H1 (cell line): ENCODE data around the gene CDADC1. TPM values are rescaled to one million over a fixed set of nuclear protein-coding genes. Genes with fewer than 3 reads are reported as not detected.
"Not testable (repeated sequence)": the region's sequence is repeated elsewhere in the genome, so short reads cannot be mapped to it uniquely, and the experiment has no call there.

Experiments
- CTCF ChIA-PET: fragments of 300-600 bp; sonication (Branson Sonifier 250); formaldehyde crosslinking; loops from one replicate; lab custom pipeline; 2021; ENCODE audit not compliant: partially characterized antibody; lab: Charles Lee
- POLR2A ChIA-PET: fragments of 300-600 bp; sonication (Branson Sonifier 250); formaldehyde crosslinking; loops from one replicate; lab custom pipeline; 2021; ENCODE audit warnings: inconsistent platforms; ENCODE audit not compliant: partially characterized antibody; lab: Charles Lee
- DNase-seq, 2 experiments: peaks; one replicate each; pipeline versions ENCODE4 v3.0.0 to v3.0.0-alpha.2; 2010 to 2022; ENCODE audit warnings: low spot score in 2 of 2, low read depth in 1 of 2, mixed read lengths in 1 of 2
- FAIRE-seq: peaks from 2 replicates; lab custom pipeline; 2011; peaks lifted over from hg19 to GRCh38; lab: Jason Lieb, UNC
- H2AFZ ChIP-seq: 2 replicates; pipeline ENCODE4 v1.8.1; 2012; ENCODE audit warnings: low read length, inconsistent platforms
- H2AK5ac ChIP-seq: 2 replicates; pipeline ENCODE4 v1.6.1; 2013; ENCODE audit warnings: low read depth, low read length
- H2BK120ac ChIP-seq: replicated peaks from 2 replicates; pipeline ENCODE3; 2013; ENCODE audit warnings: low read depth, low read length, inconsistent platforms
- H2BK12ac ChIP-seq: 2 replicates; pipeline ENCODE4 v1.6.1; 2013; ENCODE audit warnings: low read depth, low read length
- H2BK15ac ChIP-seq: 2 replicates; pipeline ENCODE4 v1.6.1; 2013; ENCODE audit warnings: low read length
- H2BK20ac ChIP-seq: 2 replicates; pipeline ENCODE4 v1.6.1; 2013; ENCODE audit warnings: low read length
- H2BK5ac ChIP-seq: 2 replicates; pipeline ENCODE4 v1.6.1; 2013; ENCODE audit warnings: low read depth, low read length
- H3K14ac ChIP-seq: 2 replicates; pipeline ENCODE4 v1.6.1; 2013; ENCODE audit warnings: inconsistent platforms; ENCODE audit not compliant: insufficient read length
- H3K18ac ChIP-seq: 2 replicates; pipeline ENCODE4 v1.6.1; 2013; ENCODE audit warnings: low read length; ENCODE audit errors: extremely low read depth
- H3K23ac ChIP-seq: 2 replicates; pipeline ENCODE4 v1.6.1; 2013; ENCODE audit warnings: inconsistent platforms; ENCODE audit not compliant: insufficient read length
- H3K23me2 ChIP-seq: 2 replicates; pipeline ENCODE4 v1.6.1; 2013; ENCODE audit warnings: low read depth, low read length
- H3K27ac ChIP-seq: 2 replicates; pipeline ENCODE4 v1.6.1; 2011; ENCODE audit warnings: low read depth, low read length, inconsistent platforms
- H3K27me3 ChIP-seq, 4 experiments: replicated peaks in 1 of 4; 1 replicate in 1 of 4; 2 replicates in 3 of 4; pipeline versions ENCODE4 v1.6.1 to v1.8.1; 2011 to 2013; ENCODE audit warnings: low read length in 3 of 4, mild to moderate bottlenecking in 3 of 4, inconsistent platforms in 2 of 4, mixed read lengths in 2 of 4, moderate library complexity in 1 of 4; ENCODE audit not compliant: control insufficient read depth in 3 of 4, insufficient read depth in 3 of 4; ENCODE audit errors: extremely low read depth in 1 of 4
- H3K36me3 ChIP-seq, 4 experiments: 2 replicates each; pipeline versions ENCODE4 v1.6.1 to v1.8.1; 2011 to 2013; ENCODE audit warnings: mild to moderate bottlenecking in 4 of 4, low read length in 3 of 4, moderate library complexity in 2 of 4, control low read depth in 1 of 4, inconsistent platforms in 1 of 4; ENCODE audit not compliant: insufficient read depth in 4 of 4, control insufficient read depth in 2 of 4
- H3K4ac ChIP-seq: replicated peaks from 2 replicates; pipeline ENCODE3; 2013; ENCODE audit warnings: low read length, low read depth, mixed read lengths, inconsistent platforms; ENCODE audit not compliant: insufficient read length
- H3K4me1 ChIP-seq, 4 experiments: replicated peaks in 1 of 4; 1 replicate in 1 of 4; 2 replicates in 3 of 4; pipeline versions ENCODE4 v1.6.1 to v1.8.1; 2011 to 2013; ENCODE audit warnings: low read length in 3 of 4, inconsistent platforms in 2 of 4, mixed read lengths in 1 of 4; ENCODE audit not compliant: insufficient read depth in 4 of 4, control insufficient read depth in 3 of 4
- H3K4me2 ChIP-seq, 2 experiments: 2 replicates each; pipeline versions ENCODE4 v1.6.1 to v1.8.1; 2011 to 2013; ENCODE audit warnings: low read depth in 2 of 2, low read length in 2 of 2, control low read depth in 1 of 2, inconsistent platforms in 1 of 2, mild to moderate bottlenecking in 1 of 2; ENCODE audit not compliant: insufficient read depth in 1 of 2
- H3K4me3 ChIP-seq, 4 experiments: fragments of 200-600, 300-600 bp in 1 of 4; sonication (generic), shearing (Covaris generic), sonication (Bioruptor Twin) in 1 of 4; 2 replicates each; pipeline versions ENCODE4 v1.5.1 to v1.8.1; 2011 to 2016; ENCODE audit warnings: low read length in 4 of 4, low read depth in 3 of 4, control low read depth in 2 of 4, inconsistent platforms in 2 of 4, mild to moderate bottlenecking in 2 of 4, mixed read lengths in 1 of 4, moderate library complexity in 1 of 4; ENCODE audit not compliant: insufficient read depth in 2 of 4; ENCODE audit errors: extremely low read depth in 1 of 4
- H3K56ac ChIP-seq: replicated peaks from 2 replicates; pipeline ENCODE3; 2013; ENCODE audit warnings: low read depth, mild to moderate bottlenecking, mixed read lengths, low read length, inconsistent platforms; ENCODE audit not compliant: insufficient read length
- H3K79me1 ChIP-seq: 2 replicates; pipeline ENCODE4 v1.6.1; 2013; ENCODE audit warnings: low read depth, low read length, control low read depth
- H3K79me2 ChIP-seq, 2 experiments: 2 replicates each; pipeline versions ENCODE4 v1.6.1 to v1.8.1; 2012 to 2013; ENCODE audit warnings: low read length in 2 of 2, mild to moderate bottlenecking in 2 of 2, inconsistent platforms in 1 of 2; ENCODE audit not compliant: insufficient read depth in 2 of 2, control insufficient read depth in 1 of 2
- H3K9ac ChIP-seq, 4 experiments: replicated peaks in 1 of 4; 1 replicate in 1 of 4; 2 replicates in 3 of 4; pipeline versions ENCODE4 v1.6.1 to v1.8.1; 2011 to 2013; ENCODE audit warnings: low read depth in 3 of 4, low read length in 3 of 4, control low read depth in 2 of 4, mild to moderate bottlenecking in 2 of 4, moderate library complexity in 2 of 4, inconsistent platforms in 1 of 4; ENCODE audit errors: extremely low read depth in 1 of 4
- H3K9me3 ChIP-seq, 2 experiments: 2 replicates each; pipeline versions ENCODE4 v1.6.1 to v1.8.1; 2012 to 2013; ENCODE audit warnings: mild to moderate bottlenecking in 2 of 2, moderate library complexity in 2 of 2, control low read depth in 1 of 2, inconsistent platforms in 1 of 2, low read depth in 1 of 2, low read length in 1 of 2, mixed read lengths in 1 of 2; ENCODE audit not compliant: insufficient read depth in 2 of 2
- H4K20me1 ChIP-seq, 2 experiments: replicated peaks in 1 of 2; 2 replicates each; pipeline versions ENCODE3 to v1.8.1; 2011 to 2013; ENCODE audit warnings: inconsistent platforms in 2 of 2, low read length in 2 of 2, mild to moderate bottlenecking in 1 of 2; ENCODE audit not compliant: insufficient read depth in 2 of 2, control insufficient read depth in 1 of 2
- H4K5ac ChIP-seq: 2 replicates; pipeline ENCODE4 v1.6.1; 2013; ENCODE audit warnings: low read length, low read depth, mixed read lengths, inconsistent platforms; ENCODE audit not compliant: insufficient read length
- H4K8ac ChIP-seq: 2 replicates; pipeline ENCODE4 v1.8.0; 2013; ENCODE audit warnings: mild to moderate bottlenecking, moderate library complexity, low read length, inconsistent platforms; ENCODE audit not compliant: insufficient read depth; ENCODE audit errors: extremely low read depth
- H4K91ac ChIP-seq: replicated peaks from 2 replicates; pipeline ENCODE3; 2013; ENCODE audit warnings: low read length, mixed read lengths, inconsistent platforms; ENCODE audit not compliant: insufficient read length
- WGBS, 2 experiments: shearing (Covaris generic) in 1 of 2; methylation state at CpG; one replicate each; pipeline versions ENCODE4 v1.1.6 to v1.1.7; 2013 to 2015; ENCODE audit warnings: low lambda C conversion rate in 2 of 2, mixed read lengths in 2 of 2, inconsistent platforms in 1 of 2, low coverage in 1 of 2, missing lambda C conversion rate in 1 of 2; ENCODE audit not compliant: insufficient replicate concordance in 2 of 2, insufficient coverage in 1 of 2, insufficient read length in 1 of 2; ENCODE audit errors: extremely low coverage in 1 of 2, missing lambda C conversion rate in 1 of 2; 5-methylcytosine and 5-hydroxymethylcytosine counted together
- polyA plus RNA-seq, 7 experiments: library from polyadenylated mRNA; depleted of rRNA in 3 of 7; stranded (reverse) in 5 of 7; unstranded in 2 of 7; fragments of >200 nt in 5 of 7; fragments of 200-250 nt in 2 of 7; gene quantifications; 1 replicate in 5 of 7; 2 replicates in 1 of 7; 4 replicates in 1 of 7; pipeline versions ENCODE4 v1.2.1 to v1.2.3, GENCODE V29; 2011 to 2013; ENCODE audit warnings: missing spikeins in 2 of 7, mixed read lengths in 2 of 7
- total RNA-seq: library from RNA; stranded (reverse); fragmentation: NEBNext Ultra II Directional; extraction: Animal tissue kit (Norgen Biotek cat#: 25700); gene quantifications from 2 replicates; pipeline ENCODE4 v1.2.1, GENCODE V29; 2021

CDADC1 gene
- total and polyA plus RNA-seq, 2 of the 8 experiments (the other 6 are each of a cell fraction or from before 2014, with no cell fraction given) = 0.98 to 2.7 TPM

- H3K79me2 ChIP-seq, H3K9me3 ChIP-seq, POLR2A ChIA-PET, H3K4ac ChIP-seq, H2AFZ ChIP-seq, H3K14ac ChIP-seq, H3K27ac ChIP-seq, H2BK120ac ChIP-seq, H3K23ac ChIP-seq, DNase-seq, H3K4me1 ChIP-seq, H3K4me2 ChIP-seq, H3K4me3 ChIP-seq, H3K56ac ChIP-seq, H4K91ac ChIP-seq, H2BK20ac ChIP-seq, H3K18ac ChIP-seq, H4K8ac ChIP-seq, H4K5ac ChIP-seq, H2BK12ac ChIP-seq, H3K23me2 ChIP-seq, H3K9ac ChIP-seq, H2BK15ac ChIP-seq, FAIRE-seq, H2BK5ac ChIP-seq, H3K27me3 ChIP-seq, H2AK5ac ChIP-seq, H3K79me1 ChIP-seq, H4K20me1 ChIP-seq, H3K36me3 ChIP-seq: not testable (repeated sequence)
- WGBS, 2 experiments = 87% methylated on average over 3 of the region's 3 CpGs; no CpG with 5 or more reads in 1 of the 2 experiments
- CTCF ChIA-PET = interaction anchor here (0.7 kb wide), 1 partner anchor 1483 kb away, joined by 3 read pairs; no protein-coding TSS in a partner anchor
These were observed 79.4 kb downstream of the CDADC1 start for GRCh38 chr13:49327145-49327544.
